ENCODE data around the gene NDUFS2.

DNA sequence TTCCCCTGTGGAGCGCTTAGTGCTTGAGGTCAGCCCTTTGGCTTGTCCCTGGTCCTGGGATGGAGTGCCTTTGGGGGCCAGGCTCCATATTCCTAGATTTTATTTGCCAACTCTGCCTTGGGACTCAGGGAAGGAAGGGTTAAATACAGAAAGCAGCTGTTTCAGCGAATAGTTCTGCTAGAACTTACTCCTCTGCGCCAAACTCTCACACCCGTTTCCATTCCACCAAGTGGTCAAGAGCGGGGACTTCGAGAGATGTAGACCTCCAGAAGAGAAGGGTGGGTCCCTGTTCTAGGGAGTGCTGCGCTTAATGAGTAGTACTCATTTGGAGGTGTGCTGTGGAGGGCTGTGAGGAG, 23.0 kb downstream of the NDUFS2 start:
- TF ChIP-seq, protein P1, sequence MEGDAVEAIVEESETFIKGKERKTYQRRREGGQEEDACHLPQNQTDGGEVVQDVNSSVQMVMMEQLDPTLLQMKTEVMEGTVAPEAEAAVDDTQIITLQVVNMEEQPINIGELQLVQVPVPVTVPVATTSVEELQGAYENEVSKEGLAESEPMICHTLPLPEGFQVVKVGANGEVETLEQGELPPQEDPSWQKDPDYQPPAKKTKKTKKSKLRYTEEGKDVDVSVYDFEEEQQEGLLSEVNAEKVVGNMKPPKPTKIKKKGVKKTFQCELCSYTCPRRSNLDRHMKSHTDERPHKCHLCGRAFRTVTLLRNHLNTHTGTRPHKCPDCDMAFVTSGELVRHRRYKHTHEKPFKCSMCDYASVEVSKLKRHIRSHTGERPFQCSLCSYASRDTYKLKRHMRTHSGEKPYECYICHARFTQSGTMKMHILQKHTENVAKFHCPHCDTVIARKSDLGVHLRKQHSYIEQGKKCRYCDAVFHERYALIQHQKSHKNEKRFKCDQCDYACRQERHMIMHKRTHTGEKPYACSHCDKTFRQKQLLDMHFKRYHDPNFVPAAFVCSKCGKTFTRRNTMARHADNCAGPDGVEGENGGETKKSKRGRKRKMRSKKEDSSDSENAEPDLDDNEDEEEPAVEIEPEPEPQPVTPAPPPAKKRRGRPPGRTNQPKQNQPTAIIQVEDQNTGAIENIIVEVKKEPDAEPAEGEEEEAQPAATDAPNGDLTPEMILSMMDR (IDR thresholded peaks at IDR 0.05), result no peak
- no peak for TF ChIP-seq POLR2A (IDR thresholded peaks at IDR 0.05)
- peak in 1 of 4 donors; percentile 13 for TF ChIP-seq EP300 (IDR thresholded peaks at IDR 0.05)

Measured in upper lobe of left lung (tissue), 4 donors.